Epithelial cell of proximal tubule (primary cell): ENCODE measurements around the gene OR2G3. TPM values are rescaled to one million over a fixed set of nuclear protein-coding genes. Genes with fewer than 3 reads are reported as not detected.

ENCODE experiments used
- DNase-seq: peaks from one replicate; pipeline ENCODE4 v3.0.0-alpha.2; 2011; ENCODE audit warnings: low read depth
- H3K4me3 ChIP-seq: 2 replicates; pipeline ENCODE4 v1.5.1; 2011; ENCODE audit warnings: low read depth, mild to moderate bottlenecking, low read length
- total RNA-seq: library from RNA; depleted of rRNA; stranded (reverse); fragments of >200 nt; gene quantifications from 2 replicates; pipeline ENCODE4 v1.2.3, GENCODE V29; 2015
- TF ChIP-seq, protein P1 (sequence below): conservative IDR thresholded peaks from 2 replicates; pipeline ENCODE4 v1.5.1; 2012; ENCODE audit warnings: low read depth, mild to moderate bottlenecking, low read length

OR2G3 gene
- not detected in 2 replicates for total RNA-seq

DNA sequence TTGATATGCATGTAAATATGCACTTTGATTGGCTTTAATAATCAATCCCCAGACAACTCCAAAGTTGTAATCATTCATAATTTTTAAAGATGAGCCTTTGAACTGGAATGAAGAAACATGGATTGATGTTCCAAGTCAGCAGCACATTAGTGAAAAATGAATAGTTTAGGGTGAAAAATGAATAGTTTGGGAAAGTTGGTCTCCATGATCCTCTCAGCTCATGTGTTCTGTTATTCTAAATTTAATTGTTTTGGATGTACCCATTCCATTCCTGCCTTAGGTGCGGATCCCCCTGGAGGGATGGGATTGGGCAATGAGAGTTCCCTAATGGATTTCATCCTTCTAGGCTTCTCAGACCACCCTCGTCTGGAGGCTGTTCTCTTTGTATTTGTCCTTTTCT lies at the start of gene OR2G3:
OR2G3 (plus strand) TSS at position 301 of the 400 bp plus-strand sequence; CDS start at position 301, 0 bp downstream.
- DNase-seq = no peak
- TF ChIP-seq, protein P1, sequence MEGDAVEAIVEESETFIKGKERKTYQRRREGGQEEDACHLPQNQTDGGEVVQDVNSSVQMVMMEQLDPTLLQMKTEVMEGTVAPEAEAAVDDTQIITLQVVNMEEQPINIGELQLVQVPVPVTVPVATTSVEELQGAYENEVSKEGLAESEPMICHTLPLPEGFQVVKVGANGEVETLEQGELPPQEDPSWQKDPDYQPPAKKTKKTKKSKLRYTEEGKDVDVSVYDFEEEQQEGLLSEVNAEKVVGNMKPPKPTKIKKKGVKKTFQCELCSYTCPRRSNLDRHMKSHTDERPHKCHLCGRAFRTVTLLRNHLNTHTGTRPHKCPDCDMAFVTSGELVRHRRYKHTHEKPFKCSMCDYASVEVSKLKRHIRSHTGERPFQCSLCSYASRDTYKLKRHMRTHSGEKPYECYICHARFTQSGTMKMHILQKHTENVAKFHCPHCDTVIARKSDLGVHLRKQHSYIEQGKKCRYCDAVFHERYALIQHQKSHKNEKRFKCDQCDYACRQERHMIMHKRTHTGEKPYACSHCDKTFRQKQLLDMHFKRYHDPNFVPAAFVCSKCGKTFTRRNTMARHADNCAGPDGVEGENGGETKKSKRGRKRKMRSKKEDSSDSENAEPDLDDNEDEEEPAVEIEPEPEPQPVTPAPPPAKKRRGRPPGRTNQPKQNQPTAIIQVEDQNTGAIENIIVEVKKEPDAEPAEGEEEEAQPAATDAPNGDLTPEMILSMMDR = no peak
- H3K4me3 ChIP-seq = no peak within 1 kb of the TSS

DNA sequence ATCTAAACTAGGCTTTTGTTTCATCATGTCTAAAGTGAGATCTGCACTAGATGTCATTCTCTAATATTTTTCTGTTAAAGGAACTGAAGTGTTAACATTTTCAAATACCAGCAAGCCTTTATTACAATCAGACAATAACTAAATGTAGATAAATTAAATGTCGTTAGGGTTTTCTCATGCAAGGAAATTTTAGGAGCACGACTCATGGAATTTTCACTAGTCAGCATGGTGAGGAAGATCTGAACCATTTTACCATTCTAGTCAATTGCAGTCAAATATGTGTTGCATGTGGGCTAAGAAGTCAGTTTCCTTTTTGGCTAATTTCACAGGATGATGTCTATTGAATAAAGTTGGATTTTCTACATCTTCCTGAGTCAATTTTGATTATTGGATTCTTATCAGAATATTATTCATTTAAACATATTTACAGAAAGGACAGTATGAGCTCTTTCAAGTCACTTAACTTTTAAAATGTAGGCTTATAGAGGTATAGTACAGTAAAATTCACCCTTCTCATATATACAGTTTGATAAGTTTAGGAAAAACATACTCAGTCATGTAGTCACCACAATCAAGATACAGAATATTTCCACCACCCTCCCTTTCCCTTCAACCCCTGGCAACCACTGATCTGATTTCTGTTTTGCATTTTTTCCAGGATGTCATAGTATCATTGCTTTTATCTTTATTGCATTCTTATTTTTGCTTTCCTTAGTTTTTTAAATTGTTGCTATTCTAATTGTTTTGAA lies 47.3 kb upstream of the OR2G3 start:
- TF ChIP-seq, protein P1 = no peak
- no peak for DNase-seq
- no peak overlapping the region for H3K4me3 ChIP-seq

DNA sequence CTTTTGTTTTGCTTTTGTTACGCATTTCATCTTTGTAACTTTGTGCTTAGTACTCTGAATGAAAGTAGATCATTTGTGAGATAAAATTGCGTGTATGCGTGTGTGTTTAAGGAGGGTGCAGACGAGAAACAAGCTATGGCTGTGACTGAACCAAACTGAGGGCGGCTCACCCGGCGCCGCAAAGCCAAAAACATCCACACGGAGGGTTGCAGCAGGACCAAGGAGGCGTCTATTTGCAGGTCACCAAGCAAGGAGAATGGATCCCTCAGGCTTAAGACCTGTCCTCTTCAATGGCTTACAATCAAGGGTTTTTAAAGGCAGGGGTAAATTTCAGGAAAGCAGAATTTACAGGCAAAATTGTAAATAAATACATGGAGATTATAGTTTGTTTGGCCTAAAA lies 43.7 kb upstream of the OR2G3 start:
- DNase-seq = no peak
- TF ChIP-seq, protein P1 = no peak
- no peak overlapping the region for H3K4me3 ChIP-seq

DNA sequence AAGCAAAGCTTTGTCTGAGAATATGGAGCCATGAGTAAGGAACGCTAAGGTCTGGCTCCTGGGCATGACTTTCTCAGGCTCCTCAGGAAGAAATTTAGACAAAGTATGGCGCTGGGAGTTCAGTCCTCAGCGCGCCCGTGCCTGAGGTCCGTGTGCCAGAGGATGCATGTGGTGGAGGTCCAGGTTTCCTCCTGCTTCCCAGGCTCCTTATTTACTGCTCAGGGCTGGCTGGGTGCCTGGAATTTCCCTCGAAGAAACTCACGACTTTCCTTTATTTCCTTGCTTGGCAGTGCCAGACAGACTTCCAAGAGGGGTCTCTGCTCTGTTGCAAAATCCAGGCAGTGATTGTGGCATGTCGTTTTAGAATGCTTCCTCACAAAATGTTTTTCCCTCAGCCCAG lies 43.2 kb upstream of the OR2G3 start:
- TF ChIP-seq, protein P1 = no peak
- no peak overlapping the region for H3K4me3 ChIP-seq
- DNase-seq = no peak

DNA sequence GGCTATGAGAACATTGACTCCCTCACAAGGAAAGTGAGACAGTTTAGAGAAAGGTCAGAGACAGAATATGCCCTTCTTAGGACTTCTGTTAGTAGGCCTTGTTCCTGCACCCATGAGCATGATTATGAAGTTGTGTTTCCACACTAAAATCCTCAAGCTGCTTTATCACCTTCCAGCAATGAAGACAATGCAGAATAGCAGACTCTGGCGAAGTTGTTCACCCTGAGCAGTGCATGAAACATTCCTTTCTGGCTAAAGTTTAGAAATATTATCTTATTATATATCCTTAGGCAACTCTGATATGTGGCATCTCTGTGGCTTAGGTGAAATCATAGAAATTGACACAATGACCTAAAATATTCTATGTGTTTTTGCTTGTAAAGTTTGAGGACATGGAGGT lies 31.1 kb upstream of the OR2G3 start:
- DNase-seq = no peak
- H3K4me3 ChIP-seq = no peak overlapping the region
- TF ChIP-seq, protein P1 = no peak

DNA sequence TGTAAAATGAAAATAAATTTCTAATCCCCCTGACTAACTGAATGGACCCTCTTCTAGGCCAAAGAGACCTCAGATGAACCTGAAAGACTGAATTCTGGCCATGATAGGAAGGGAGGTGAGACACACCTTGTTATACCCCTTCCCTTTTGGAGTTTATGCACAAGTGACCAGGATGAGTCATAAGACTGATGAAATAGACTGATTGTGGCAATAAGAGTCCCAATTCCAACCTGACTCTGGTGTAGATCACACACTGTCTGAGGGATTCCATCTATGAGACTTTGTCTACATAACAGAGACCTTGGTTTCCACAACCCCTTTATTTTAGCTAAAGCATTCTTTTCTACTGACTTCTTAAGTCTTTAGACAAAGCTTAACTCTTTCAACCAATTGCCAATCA lies 30.7 kb upstream of the OR2G3 start:
- no peak for DNase-seq
- H3K4me3 ChIP-seq = no peak overlapping the region
- TF ChIP-seq, protein P1 = no peak

DNA sequence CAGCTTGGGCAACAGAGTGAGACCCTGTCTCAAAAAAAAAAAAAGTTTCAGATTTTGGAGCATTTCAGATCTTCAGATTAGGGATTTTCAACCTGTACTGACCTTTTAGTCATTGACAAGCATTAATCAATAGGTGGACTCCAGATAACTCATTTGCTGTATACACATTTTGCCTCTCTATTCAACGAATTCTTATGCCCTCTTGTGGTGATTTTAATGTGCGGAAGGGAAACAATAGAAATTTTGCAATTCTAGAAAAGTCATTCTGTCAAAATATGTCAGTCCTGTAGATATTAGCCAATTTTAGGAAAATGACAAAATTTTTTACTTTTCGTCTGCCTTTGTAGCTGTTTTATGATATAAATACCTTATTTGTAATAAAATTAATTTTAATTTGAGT lies 28.9 kb upstream of the OR2G3 start:
- TF ChIP-seq, protein P1 = peak; percentile 23
- H3K4me3 ChIP-seq = no peak overlapping the region
- DNase-seq = no peak
